Activated CD8-positive, alpha-beta memory T cell treated with anti-CD3 and anti-CD28 coated beads for 4 hours (primary cell): ENCODE results near the gene C15orf61.

ENCODE experiments used
- DNase-seq, 2 donors: peaks; one replicate each; pipeline ENCODE4 v3.0.0-alpha.2; 2020; ENCODE audit warnings: low read depth in 2 of 2

C15orf61 gene

GRCh38 chr15:67549736-67550135 is 28.8 kb downstream of the C15orf61 start:
- no peak for DNase-seq

GRCh38 chr15:67550522-67550921 is 29.6 kb downstream of the C15orf61 start:
- no peak for DNase-seq

GRCh38 chr15:67551207-67551743 is 30.3 kb downstream of the C15orf61 start:
- no peak for DNase-seq

GRCh38 chr15:67554580-67554979 is 33.6 kb downstream of the C15orf61 start:
- DNase-seq = no peak

GRCh38 chr15:67556976-67557570 is 36.1 kb downstream of the C15orf61 start:
- DNase-seq = no peak

- no peak for DNase-seq
These were observed 37.6 kb downstream of the C15orf61 start for GRCh38 chr15:67558502-67558901.

GRCh38 chr15:67559158-67559557 is 38.2 kb downstream of the C15orf61 start:
- DNase-seq = no peak

- no peak for DNase-seq
These were observed 38.6 kb downstream of the C15orf61 start for GRCh38 chr15:67559576-67559975.

- no peak for DNase-seq
These were observed 39.4 kb downstream of the C15orf61 start for GRCh38 chr15:67560320-67560719.

- DNase-seq = no peak
These were observed 42.2 kb downstream of the C15orf61 start for GRCh38 chr15:67563092-67563491.

GRCh38 chr15:67564021-67564967 is 43.4 kb downstream of the C15orf61 start:
- DNase-seq = no peak

- DNase-seq = no peak
These were observed 44.0 kb downstream of the C15orf61 start for GRCh38 chr15:67564968-67565345.

- DNase-seq = no peak
These were observed 48.7 kb downstream of the C15orf61 start for GRCh38 chr15:67569668-67570067.

- DNase-seq = no peak
These were observed 50.1 kb downstream of the C15orf61 start for GRCh38 chr15:67570875-67571647.

- no peak for DNase-seq
These were observed 50.9 kb downstream of the C15orf61 start for GRCh38 chr15:67571648-67572415.

GRCh38 chr15:67573194-67573593 is 52.3 kb downstream of the C15orf61 start:
- no peak for DNase-seq

GRCh38 chr15:67575039-67575502 is 54.1 kb downstream of the C15orf61 start:
- DNase-seq = no peak

GRCh38 chr15:67578020-67578600 is 57.2 kb downstream of the C15orf61 start:
- no peak for DNase-seq

- no peak for DNase-seq
These were observed 58.2 kb downstream of the C15orf61 start for GRCh38 chr15:67579164-67579563.
